HG02943 (cell line): ENCODE measurements around the gene HINT2.

Experiments used
- ATAC-seq: cut with Tn5 transposase; IDR thresholded peaks from one replicate; pipeline ENCODE4 v1.9.1; 2021; ENCODE audit warnings: mild to moderate bottlenecking, low read depth, moderate library complexity; ENCODE audit not compliant: unreplicated experiment

The HINT2 gene

DNA sequence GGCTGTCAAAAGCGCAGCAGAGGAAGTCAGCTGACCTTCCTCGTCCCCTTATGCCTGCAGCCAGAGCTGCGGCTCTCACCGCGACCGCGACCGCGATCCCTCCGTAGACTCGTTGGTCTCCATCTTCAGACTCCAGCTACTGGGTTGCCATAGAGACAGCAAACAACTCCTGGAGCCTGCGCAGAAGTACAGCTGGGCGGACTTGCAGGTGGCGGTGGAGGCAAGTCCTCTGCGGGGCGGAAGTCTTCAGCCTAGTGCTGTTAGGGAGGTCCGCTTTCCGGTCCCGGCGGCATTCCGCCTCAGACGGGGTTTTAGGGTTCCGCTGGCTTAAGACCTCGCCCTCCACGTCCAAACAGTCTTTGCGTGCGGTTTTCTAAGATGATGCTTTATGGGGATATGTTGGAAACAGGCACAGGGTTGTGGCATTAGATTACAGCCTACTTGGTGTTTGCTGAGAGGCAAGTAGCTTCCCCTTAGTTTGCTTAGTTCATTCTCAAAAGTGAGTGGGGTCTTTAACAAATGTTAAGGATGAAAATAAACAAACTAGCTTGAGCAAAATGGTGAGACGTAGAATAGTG, 2.7 kb downstream of the HINT2 start, which contains the start of gene SPAG8:
SPAG8 (minus strand) TSS at position 238 of the 578 bp plus-strand sequence; CDS start at position 123, 115 bp downstream.
- peak; percentile 52 for ATAC-seq

DNA sequence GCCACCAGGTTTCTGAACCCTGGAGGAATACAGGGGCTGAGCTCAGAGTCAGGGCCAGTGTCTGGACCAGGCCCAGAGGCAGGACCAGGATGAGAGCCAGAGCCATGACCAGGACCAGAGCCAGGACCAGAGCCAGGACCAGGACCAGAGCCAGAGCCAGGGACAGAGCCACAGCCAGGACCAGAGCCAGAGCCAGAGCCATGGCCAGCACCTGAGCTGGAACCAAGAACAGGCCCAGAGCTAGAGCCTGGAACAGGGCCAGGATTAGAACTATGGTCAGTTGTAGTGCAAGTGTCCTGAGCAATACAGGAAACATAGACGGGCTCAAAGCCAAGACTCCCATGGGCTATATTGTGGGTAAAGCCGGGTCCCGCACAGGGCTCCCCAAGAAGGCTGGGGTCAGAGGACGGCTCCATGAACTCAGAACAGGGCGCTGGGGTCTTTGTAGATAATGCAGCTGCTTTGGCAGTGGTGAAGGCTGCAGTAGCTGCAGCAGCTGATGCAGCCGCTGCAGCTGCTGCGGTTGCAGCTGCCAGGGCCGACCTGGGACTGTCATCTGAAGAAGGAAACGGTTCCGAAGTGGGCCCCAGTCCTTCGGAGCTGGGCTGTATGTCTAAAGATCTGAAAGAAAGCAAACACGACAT, 3.3 kb downstream of the HINT2 start:
- no peak for ATAC-seq

DNA sequence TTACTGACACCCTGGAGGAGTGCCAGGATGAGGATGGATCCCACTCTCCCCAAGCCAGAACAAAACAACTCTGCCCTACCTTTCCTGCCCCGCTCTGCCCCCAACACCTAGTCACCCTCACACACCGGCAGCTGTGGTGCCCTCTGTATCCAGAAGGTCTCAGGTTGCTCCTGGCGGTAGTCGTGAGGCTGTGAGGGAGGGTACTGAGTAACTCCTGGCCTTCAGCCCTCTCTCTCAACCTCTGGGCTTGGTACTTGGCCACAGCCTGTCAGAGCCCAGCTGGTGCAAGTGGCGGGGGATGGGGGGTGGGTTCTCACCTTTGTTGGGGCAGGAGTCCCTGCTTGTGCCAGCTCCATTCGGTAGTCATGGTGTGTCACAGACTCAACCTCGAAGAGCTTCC, 4.7 kb downstream of the HINT2 start:
- ATAC-seq = no peak

DNA sequence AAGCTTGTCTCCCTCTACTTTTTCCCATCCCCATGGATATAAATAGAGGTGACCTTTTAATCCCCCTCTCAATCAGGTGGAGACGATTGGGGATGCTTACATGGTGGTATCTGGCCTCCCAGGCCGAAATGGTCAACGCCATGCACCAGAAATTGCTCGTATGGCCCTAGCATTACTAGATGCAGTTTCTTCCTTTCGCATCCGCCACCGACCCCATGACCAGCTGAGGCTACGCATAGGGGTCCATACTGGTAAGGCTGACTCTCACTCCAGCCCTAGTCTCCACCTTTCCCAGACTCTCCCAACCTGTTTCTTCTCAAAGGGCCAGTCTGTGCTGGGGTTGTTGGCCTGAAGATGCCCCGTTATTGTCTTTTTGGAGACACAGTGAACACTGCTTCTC, 6.4 kb downstream of the HINT2 start:
- no peak for ATAC-seq

DNA sequence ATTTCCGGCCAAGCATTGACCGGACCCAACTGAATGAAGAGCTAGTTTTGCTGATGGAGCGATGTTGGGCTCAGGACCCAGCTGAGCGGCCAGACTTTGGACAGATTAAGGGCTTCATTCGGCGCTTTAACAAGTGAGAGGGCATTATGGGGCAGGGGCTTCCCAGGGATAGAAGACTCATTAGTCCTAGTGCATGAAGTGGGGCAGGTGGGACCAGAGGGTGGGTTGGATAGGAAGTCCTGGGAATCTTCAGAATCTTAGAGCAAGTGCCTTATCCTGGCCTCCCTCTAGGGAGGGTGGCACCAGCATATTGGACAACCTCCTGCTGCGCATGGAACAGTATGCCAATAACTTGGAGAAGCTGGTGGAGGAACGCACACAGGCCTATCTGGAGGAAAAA, 8.7 kb downstream of the HINT2 start:
- no peak for ATAC-seq

DNA sequence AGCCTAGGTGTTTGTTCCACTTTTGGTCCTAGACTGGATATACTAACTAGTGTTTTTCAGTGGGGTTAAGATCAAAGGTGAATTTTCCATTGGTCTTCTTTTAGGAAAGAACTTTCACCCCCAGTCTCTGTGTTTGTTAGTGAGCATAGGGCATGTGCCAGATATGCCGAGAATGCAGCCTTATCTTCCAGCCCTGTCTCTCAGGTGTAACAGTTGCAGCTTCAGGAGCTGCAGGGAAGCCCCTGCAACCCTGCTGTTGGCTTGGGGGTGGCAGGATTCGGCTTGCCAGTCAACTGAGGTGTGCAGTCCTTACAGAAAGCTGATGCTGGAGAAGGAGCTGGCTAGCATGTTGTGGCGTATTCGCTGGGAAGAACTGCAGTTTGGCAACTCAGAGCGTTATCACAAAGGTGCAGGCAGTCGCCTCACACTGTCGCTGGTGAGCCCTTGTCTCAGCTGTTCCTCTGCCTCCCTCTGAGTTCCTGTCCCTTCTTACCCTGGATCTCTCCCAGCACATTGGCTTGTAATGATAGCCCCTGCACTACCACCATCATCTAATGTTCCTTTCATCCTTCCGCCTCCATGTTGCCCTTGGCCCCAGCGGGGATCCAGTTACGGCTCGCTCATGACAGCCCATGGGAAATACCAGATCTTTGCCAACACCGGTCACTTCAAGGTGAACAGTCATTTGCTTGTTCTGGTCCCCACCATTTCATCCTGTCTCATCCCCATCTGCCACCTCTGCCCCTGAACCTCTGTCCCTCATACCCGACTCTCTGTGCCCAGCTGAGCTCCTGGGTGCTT, 13.3 kb downstream of the HINT2 start:
- ATAC-seq = no peak

DNA sequence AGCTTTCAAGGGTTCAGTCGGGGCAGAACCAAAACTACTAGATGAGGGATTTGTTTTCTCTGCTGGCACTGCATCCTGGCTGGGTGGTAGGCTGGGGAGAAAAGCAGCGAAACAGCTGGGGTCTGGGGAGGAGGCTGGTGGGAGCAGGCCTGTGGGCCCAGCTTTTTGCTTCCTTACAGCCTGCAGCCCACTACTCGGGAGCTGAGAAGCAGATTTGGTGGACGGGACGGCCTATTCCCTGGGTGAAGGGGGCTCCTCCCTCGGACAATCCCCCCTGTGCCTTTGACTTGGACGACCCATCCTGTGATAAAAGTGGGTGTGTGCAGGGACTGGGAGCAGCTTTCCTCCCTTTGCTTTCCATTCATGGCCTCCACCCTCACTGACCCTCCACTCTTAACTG, 14.3 kb downstream of the HINT2 start:
- ATAC-seq = no peak

DNA sequence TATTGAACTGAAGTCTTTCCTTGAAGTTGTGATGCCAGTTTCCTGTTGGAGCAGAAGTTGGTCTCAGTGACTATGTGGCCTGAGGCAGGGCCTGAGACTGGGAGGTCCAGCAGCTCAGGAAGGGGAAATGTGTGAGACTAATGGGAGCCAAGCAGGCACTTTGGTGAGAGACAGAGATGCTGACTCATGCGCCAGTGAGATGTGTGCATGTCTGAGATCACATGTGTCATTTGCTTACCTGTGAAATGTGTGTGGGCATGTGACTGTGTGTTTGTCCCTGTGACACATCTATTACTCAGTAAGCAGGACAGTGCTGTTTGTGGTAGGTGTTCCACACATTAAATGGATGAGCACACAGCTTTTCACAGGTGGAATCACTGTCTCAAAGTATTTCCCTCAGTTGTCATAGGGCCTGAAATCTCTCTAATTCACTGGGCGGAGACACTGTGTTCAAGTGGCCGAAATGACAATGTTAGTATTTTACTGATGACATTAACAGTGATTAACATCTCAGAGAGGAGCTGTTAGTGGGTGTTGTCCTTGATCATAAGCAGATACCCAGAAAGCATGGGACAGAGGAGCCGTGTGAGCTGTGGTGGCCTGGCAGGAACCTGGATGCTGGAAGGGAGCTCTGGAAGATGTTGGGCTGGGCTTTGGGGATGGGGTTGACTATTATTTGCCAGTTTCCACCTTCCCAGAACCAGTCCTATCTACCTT, 16.0 kb downstream of the HINT2 start:
- no peak for ATAC-seq

DNA sequence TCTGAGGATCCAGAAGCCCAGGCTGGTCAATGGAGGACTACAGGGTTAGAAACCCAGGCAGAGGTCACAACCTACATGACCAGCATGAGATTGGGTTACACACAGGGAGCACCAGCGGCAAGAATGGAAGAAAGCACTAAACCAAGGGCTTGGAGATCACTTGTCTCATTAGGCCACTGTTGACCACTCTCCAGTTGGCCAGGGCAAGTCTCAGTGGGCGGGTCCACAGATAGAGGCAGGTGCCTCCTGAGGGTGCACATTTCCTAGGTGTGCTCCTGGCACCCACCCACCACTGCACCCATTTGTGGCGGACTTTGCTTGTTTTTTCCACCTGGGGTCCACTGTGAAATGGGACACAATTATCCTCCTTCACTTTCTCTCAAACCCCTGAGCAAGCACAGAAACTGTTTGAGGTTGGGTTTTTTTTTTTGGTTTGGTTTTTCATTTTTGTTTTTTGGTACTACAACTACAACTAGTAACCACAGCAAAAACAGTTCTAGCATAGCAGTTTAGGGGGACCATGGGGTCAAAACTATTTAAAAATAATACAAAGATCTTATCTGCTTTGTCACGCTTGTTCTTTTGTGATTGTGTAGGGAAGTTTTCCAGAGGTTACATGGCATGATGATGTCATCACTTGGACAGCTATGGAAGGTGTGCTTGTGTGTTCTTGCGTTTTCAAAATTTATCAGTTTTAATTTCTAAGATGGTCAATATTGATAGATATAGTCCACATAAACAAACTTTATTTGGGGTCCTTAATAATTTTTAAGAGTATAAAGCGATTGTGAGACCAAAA, 17.3 kb downstream of the HINT2 start:
- ATAC-seq = no peak

DNA sequence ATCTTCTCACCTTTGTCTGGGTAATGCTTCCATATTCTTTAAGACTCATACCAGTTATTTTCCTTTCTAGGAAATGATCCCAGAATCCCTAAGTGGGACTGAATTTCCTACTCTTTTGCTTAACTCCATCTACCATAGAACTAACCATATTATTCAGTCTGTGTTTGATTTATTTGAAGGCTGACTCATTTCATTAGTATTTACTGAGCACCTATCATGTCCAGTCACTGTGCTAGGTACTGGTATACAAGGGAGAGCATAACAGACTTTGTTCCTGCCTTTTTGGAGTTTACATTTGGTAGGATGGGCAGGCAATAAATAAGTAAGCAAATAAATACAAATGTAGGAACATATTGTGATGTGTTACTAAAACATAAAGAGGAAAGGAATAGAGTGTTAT, 19.1 kb downstream of the HINT2 start:
- no peak for ATAC-seq

DNA sequence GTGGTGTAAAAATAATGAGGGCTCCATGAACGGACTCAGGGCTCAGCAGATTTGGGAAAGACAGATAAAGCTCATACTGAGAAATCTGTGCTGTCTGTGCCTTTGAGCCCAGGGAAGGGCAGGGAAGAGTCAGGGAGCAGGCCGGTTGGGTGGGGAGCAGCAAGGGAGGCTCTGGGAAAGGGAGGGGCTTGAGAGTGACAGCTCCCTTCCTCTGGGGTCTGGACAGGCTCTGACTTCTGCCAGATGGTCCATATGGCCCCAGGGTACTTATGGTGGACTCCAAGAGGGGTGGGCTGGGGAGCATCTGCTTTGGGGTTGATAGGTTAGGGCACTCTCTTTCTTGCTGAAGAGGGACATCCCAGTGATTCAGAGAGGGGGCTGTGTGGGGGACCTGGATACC, 21.4 kb downstream of the HINT2 start:
- no peak for ATAC-seq

DNA sequence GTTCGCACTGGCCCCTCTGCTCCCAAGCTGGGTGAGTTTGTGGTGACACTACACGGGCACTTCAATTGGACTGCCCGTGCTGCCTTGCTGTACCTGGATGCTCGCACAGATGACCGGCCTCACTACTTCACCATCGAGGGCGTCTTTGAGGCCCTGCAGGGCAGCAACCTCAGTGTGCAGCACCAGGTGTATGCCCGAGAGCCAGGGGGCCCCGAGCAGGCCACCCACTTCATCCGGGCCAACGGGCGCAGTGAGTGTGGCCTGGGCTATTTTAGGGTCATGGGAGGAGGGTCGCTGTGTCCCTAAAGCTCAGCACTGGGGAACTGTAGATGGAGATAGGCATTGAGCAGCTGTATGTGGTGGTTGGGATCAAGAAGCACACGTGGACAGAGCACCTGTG, 22.0 kb downstream of the HINT2 start:
- no peak for ATAC-seq

DNA sequence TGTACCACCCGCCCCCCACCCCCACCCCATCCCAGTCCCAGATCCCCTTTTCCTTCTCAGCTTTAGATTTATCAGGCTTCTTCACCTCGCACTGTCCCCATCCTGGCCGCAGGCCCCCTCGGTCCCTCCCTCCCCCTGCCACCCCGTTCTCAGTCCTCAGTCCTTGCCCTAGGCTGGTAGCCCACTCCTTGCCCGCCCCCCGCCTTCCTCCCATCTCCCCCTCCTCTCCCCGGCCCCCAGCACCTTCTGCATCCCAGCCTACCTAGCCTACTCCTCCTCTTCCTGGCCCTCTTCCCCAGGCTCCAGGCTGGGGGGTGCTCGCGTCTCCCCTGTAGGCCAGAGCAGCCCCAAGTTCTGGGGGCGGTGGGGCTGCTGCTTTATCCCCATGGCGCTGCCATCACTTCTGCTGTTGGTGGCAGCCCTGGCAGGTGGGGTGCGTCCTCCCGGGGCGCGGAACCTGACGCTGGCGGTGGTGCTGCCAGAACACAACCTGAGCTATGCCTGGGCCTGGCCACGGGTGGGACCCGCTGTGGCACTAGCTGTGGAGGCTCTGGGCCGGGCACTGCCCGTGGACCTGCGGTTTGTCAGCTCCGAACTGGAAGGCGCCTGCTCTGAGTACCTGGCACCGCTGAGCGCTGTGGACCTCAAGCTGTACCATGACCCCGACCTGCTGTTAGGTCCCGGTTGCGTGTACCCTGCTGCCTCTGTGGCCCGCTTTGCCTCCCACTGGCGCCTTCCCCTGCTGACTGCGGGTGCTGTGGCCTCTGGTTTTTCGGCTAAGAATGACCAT, 22.6 kb downstream of the HINT2 start:
- no peak for ATAC-seq

DNA sequence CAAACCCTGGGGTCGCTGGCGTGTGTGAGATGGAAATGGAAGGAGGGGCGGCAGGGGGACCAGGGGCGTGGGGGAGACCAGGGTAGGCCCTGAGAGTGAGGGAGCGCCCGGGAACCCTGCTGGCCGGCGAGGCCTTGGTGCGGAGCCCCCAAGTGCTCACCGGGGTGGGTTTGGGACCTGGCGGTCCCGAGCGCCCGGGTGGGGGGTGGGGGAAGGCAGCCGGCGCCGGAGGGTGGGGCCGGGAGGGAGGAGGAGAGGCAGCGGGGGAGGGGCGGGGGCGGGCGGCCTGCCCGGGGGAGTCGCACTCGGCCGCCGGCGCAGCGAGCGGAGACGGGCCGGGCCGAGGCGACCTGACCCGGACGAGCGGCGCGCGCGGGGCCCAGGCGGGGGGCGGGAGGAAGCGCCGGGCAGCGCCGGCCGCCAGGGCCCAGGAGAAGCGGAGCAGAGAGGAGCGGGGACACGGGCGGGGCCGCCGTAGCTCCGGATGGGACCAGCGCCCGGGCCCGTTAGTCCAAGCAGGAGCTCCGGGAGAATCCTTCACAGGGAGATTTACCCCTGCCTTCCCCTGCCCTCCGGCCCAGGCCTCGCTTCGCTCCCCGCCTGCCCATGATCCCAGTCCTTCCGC, 23.4 kb downstream of the HINT2 start, which contains the start of gene NPR2:
NPR2 (plus strand) TSS at position 295 of the 625 bp plus-strand sequence. CDS start 818 bp downstream, outside the sequence.
- no peak for ATAC-seq

DNA sequence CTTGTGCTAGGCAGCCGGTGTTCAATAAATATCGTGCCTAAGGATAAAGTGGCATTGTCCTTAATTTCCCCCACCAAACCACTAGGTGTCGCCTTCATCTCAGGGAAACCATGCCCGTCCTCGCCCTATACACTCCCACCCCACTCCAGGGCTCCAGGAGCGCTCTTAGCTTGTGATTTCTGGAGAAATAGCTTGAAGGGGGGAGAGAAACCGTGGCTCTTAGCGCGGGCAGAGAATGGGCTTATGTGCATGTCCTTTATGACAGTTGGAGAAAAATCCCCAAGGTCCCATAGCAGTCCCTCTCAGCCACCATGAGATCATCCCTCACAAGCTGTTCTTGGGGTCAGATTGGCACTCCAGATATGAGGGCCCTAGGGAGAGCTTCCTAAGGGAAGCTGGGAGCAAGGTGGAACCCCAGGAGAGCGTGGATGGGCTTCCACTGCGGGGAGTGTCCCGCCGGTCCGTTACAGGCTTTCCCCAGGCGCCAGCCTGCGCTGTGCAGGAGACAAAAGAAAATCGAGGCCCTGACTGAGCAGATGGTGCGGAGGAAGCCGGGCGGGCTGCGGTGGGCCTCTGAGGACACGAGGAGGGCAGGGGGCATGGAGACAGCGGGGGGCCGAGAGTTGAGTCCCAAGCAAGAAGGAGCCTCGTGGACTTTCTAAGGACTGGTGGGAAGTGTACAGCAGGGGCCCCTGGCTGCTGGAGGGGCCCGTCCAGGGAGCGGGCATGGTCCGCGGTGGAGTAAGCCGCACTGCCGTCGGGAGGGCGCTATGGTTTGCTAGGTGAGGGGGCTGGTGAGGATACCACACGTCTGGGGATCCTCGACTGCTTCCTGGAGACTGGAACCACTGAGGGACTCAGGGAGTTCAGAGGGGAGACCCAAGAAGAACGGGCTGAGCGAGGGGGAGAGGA, 24.2 kb downstream of the HINT2 start:
- ATAC-seq = no peak

DNA sequence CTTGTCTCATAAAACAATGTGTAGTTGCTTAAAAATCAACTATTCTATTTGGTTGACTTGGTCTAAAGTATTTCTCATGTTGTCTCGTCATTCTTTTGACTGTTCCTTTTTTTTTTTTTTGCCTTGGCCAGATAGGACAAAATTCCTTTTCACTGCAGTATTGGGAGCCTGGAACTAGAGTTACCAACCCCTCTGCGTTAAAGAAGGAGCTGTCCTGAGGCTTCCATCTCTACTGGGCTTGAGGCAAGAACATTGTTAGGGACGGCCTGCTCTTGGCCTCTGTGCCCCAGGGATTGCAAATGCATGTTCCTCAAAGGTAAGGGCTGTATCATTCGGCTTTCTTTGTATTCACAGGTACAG, 24.8 kb downstream of the HINT2 start:
- ATAC-seq = no peak

DNA sequence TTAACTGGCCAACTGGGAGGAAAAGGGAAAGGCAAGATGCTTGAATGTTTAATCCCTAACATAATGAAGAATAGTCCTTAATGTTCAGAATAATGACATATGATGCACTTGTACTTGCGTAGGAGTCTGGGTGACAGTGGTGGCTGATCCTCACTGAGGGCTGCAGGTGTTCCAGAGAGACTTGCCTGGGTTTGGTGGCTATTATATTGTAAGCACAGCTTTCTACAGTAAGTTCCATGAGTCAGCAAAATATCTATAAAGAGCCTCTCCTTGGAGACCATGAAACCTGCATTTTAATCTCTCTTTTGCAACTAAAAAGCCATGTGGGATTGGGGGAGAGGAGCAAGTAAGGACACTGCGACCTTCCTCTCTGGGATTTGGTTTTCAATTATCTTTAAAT, 25.3 kb downstream of the HINT2 start:
- no peak for ATAC-seq

DNA sequence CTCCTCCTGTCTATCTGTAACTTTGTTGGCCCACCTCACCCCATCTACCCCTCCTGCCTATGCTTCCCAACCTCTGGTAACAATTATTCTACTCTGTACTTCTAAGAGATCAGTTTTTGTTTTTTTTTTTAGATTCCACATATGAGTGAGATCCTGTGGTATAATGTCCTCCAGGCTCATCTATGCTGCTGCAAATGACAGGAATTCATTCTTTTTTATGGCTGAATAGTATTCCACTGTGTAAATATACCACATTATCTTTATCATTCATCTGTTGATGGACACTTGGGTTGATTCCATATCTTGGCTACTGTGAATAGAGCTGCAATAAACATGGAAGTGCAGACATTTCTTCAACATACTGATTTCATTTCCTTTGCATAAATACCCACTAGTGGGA, 31.4 kb downstream of the HINT2 start:
- no peak for ATAC-seq
